NCI-H226 (cell line): ENCODE data around the gene SLC5A2.
A peak's percentile ranks its signal among the peaks of the same experiment; 100 is the strongest.
"Not testable (repeated sequence)": the region's sequence is repeated elsewhere in the genome, so short reads cannot be mapped to it uniquely, and the experiment has no call there.

ENCODE experiments used
- DNase-seq: peaks from one replicate; pipeline ENCODE4 v3.0.0-alpha.2; 2015

The SLC5A2 gene

DNA sequence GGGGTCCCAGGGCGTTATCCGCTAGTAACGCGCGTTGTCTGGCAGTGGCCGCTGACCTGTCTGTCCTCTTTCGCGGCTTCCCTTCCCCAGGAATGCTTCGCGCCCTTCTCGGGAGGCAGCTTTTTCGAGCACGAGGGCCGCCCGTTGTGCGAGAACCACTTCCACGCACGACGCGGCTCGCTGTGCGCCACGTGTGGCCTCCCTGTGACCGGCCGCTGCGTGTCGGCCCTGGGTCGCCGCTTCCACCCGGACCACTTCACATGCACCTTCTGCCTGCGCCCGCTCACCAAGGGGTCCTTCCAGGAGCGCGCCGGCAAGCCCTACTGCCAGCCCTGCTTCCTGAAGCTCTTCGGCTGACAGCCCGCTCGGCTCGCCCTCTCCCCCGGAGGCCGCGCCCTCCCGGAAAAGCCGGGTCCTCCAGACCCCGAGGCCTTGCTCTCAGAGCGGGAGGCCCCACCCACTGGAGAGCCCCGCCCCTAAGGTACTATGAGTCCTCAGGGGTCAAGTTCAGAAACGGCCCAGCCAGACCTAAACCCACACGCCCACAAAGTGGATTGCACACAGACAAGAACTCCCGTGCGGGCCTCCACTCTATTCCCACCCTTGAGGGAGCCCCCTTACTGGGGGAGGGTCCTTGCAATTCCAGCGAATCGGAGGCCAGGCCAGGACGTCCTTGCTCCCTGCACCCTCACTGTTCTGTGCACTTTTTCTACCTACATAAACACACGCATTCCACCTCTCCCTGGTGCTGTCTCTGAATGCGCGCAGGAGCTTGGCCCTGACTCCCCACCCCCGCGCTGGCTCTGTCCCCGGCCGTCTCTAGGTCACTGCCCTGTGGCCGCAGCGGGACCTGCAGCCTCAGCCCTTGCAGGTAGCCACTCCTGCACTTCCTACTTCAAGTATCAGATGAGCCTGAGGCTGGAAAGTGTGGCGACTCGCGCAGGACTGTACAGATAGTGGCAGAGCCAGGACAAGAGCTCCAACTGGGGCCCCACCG is 5.4 kb upstream of the SLC5A2 start:
- DNase-seq = peak; percentile 44

DNA sequence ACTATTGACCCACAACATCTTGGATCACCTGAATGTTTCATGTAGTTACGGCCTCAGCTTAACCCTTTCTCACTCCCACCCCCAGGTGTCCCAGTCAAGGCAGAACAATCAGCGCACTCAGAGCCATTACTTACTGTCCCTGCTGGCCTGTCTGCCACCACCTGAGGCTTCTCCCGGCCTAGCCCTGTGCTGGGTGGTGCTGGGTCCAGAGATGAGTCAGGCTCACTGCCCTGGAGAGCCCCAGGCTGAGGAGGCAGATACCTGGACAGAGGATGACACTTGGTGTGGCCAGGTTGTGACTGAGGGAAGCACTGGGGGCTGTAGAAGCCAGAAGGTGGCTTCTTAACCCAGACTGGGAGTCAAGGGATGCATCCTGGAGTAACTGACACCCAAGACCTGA is 4.0 kb upstream of the SLC5A2 start:
- no peak for DNase-seq

DNA sequence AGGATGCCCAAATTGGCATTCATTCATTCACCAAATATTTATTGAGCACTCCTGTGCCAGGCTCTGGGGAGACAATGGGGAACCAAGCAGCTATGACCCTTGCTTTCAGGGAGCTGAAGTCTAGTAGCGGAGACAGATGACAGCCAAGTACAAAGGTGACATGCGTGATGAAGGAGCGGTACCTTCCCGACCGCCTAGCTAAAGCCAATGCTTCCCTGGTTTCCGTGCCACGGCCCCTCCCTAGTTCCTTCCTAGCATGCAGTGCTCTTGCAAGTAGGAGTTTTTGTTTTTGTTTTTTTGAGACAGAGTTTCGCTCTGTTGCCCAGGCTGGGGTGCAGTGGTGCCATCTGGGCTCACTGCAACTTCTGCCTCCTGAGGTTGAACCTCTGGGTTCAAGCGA is 3.2 kb upstream of the SLC5A2 start:
- DNase-seq = no peak

- no peak for DNase-seq
These were observed 1.9 kb upstream of the SLC5A2 start for GRCh38 chr16:31480851-31481536.

GRCh38 chr16:31484048-31484447 is 1.1 kb downstream of the SLC5A2 start:
- not testable (repeated sequence) for DNase-seq

GRCh38 chr16:31484491-31485171 is 1.7 kb downstream of the SLC5A2 start:
- no peak for DNase-seq

- DNase-seq = no peak
These were observed 2.6 kb downstream of the SLC5A2 start for GRCh38 chr16:31485571-31485970.

GRCh38 chr16:31486045-31486444 is 3.1 kb downstream of the SLC5A2 start:
- no peak for DNase-seq

DNA sequence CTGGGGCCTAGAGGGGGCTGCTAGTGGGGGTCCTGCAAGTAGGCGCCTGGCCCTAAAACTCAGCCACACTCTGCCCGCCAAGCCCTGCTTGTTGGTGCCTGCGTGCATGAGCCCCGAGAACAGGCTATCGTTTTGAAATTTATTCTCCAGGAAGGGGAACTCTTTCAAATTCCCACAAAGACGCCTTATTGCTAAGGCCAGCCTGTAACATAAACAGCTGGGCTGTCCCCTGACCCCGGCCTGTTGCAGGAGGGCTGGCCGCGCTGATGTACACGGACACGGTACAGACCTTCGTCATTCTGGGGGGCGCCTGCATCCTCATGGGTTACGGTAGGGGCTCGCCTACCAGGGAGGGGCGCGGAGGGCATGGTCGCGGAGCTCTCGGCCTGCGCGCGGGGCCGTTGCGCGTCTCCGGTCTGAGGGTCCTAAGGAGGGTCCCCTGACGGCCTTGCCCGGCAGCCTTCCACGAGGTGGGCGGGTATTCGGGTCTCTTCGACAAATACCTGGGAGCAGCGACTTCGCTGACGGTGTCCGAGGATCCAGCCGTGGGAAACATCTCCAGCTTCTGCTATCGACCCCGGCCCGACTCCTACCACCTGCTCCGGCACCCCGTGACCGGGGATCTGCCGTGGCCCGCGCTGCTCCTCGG is 4.3 kb downstream of the SLC5A2 start:
- no peak for DNase-seq

- DNase-seq = peak; percentile 71
These were observed 5.0 kb downstream of the SLC5A2 start for GRCh38 chr16:31487720-31488467.

DNA sequence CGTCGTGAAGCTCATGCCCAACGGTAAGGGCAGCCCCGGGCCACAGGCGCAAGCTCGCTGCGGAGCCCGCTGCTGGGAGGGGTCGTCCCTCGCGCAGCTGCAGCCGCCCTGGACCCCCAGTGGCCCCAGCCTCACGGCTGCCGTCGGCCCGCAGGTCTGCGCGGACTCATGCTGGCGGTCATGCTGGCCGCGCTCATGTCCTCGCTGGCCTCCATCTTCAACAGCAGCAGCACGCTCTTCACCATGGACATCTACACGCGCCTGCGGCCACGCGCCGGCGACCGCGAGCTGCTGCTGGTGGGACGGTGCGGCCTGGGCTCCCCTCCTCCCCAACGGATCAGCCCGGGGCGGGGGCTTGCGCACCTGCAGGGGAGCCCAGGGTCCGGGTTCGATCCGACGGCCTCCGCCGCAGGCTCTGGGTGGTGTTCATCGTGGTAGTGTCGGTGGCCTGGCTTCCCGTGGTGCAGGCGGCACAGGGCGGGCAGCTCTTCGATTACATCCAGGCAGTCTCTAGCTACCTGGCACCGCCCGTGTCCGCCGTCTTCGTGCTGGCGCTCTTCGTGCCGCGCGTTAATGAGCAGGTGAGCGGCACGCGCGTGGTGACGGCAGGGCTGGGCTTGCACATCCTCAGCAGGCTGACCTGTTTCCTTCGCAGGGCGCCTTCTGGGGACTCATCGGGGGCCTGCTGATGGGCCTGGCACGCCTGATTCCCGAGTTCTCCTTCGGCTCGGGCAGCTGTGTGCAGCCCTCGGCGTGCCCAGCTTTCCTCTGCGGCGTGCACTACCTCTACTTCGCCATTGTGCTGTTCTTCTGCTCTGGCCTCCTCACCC is 5.8 kb downstream of the SLC5A2 start:
- DNase-seq = no peak

DNA sequence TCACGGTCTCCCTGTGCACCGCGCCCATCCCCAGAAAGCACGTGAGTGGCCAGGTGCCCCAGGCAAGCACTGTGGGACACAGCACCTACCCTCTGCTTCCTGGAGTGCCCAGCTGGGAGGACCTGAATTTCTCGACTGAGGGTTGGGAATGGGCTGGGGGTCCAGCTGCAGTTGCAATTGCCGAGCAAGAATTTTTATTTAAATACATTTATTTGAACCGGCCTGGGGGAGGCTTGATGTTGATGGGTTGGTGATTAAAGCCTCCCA is 6.3 kb downstream of the SLC5A2 start:
- no peak for DNase-seq

DNA sequence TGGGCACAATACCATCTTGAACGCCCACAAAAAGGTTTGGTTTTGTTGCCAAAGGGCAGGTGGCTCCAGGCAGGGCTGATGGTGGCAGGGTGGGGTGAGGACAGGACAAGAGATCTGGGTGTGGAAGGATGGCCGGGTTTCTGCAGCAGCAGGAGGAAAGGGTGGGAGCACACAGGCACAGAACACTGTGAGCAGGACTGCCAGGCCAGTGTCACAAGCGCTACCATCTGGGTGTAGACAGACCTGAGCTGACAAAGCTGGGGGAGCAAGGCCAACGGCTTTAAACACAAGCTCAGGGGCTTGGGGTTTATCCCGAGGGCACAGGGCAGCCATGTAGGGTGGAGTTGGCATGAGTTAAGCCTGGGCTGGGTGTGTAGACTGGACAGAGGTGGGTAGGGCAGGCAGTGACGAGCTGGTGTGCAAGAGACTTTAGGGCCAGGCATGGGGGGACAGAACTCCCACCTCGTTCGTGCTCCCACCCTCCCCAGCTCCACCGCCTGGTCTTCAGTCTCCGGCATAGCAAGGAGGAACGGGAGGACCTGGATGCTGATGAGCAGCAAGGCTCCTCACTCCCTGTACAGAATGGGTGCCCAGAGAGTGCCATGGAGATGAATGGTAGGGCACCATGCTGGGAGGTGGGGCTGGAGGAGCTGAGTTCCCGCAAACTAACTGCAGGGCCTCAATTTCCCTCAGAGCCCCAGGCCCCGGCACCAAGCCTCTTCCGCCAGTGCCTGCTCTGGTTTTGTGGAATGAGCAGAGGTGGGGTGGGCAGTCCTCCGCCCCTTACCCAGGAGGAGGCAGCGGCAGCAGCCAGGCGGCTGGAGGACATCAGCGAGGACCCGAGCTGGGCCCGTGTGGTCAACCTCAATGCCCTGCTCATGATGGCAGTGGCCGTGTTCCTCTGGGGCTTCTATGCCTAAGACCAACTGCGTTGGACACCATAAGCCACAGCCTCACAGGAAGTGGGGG is 7.0 kb downstream of the SLC5A2 start:
- no peak for DNase-seq

- no peak for DNase-seq
These were observed 9.0 kb downstream of the SLC5A2 start for GRCh38 chr16:31491778-31492418.

DNA sequence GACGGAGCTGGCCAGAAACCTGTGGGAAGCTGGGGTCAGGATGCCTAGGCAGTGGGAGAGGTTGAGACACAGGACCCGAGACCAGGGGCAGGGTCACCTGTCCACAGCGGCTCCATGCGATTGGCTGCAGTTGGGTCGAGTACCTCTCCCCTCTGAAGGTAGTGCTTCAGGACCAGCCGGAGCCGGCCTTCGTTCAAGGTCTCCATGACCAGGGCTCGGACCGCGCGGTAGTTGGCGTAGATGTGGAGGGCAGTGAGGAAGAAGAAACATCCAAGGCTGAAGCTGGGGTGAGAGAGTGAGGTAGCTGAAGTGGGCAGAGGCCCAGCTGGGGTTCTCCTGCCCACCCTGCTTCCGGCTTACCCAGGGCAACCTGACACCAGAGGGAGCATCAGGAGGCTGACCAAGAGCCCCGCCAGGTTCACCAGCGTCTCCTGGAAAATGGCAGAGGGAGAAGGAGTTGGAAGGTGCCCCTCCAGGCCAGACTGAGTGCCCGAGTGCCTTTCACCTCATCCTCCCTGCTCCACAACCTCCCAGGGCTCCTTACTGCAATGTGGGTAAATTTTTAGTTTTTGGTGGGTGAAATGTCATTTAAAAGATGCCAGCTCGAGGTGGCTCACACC is 10.7 kb downstream of the SLC5A2 start:
- no peak for DNase-seq

- DNase-seq = no peak
These were observed 13.7 kb downstream of the SLC5A2 start for GRCh38 chr16:31496670-31497069.

- no peak for DNase-seq
These were observed 15.6 kb downstream of the SLC5A2 start for GRCh38 chr16:31498493-31498892.

GRCh38 chr16:31499928-31500327 is 17.0 kb downstream of the SLC5A2 start:
- no peak for DNase-seq

DNA sequence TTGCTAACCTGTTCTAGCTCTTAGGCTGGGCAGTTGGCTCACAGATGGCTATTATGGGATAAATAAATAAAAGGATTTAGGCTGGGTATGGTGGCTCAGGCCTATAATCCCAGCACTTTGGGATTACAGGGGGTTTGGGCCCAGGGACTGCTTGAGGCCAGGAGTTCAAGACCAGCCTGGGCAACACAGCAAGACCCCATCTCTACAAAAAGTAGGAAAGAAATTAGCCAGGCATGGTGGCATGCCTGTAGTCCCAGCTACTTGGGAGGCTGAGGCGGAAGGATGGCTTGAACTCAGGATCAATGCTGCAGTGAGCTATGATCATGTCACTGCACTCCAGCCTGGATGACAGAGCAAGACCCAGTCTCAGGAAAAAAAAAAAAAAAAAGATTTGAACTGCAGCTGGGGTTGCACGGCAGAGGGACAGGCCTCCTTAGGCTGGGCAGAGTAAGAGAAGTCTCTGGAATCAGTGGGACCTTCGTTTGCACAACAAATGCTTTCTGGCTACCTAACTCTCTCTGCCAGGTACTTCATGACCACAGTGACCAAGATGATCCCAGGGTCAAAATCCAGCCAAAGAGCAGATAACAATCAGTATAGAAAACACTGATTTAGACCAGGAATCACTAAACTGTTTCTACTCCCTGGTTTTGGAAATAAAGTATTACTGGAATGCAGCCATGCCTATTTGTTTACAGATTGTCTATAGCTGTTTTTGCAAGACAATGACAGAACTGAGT is 18.5 kb downstream of the SLC5A2 start:
- no peak for DNase-seq
